HepG2 (cell line): ENCODE measurements around the gene LRRC4C.

Experiments
- CTCF ChIP-seq: sonication (generic); formaldehyde crosslinking; IDR thresholded peaks from 2 replicates; pipeline ENCODE4 v1.5.0; 2020; ENCODE audit warnings: mild to moderate bottlenecking, missing genetic modification reagents, moderate library complexity
- MIER3 ChIP-seq: IDR thresholded peaks from 2 replicates; pipeline ENCODE4 v1.6.1; 2016; ENCODE audit warnings: missing compliant biosample characterization, borderline replicate concordance
- NFAT5 ChIP-seq: sonication (generic); formaldehyde crosslinking; IDR thresholded peaks from 2 replicates; pipeline ENCODE4 v1.4.0; 2020; ENCODE audit warnings: missing genetic modification reagents
- NFYB ChIP-seq: sonication (generic); formaldehyde crosslinking; IDR thresholded peaks from 2 replicates; pipeline ENCODE4 v1.4.0; 2020; ENCODE audit warnings: missing genetic modification reagents
- POLR2A ChIP-seq, 2 experiments: IDR thresholded peaks; 2 replicates each; pipeline ENCODE4 v1.6.1; 2011; ENCODE audit warnings: low read depth in 2 of 2, low read length in 2 of 2, mild to moderate bottlenecking in 1 of 2, moderate library complexity in 1 of 2; ENCODE audit not compliant: insufficient read depth in 1 of 2
- POLR2AphosphoS2 ChIP-seq: IDR thresholded peaks from 2 replicates; pipeline ENCODE4 v1.6.1; 2011; ENCODE audit warnings: low read depth, low read length, improper control_type of control experiment
- PTBP1 ChIP-seq: fragments of 200-400 bp; formaldehyde crosslinking; IDR thresholded peaks from 2 replicates; pipeline ENCODE4 v1.6.1; 2018; ENCODE audit warnings: low read length, low read depth; ENCODE audit not compliant: poor library complexity, severe bottlenecking
- RFX5 ChIP-seq: IDR thresholded peaks from 2 replicates; pipeline ENCODE4 v1.6.1; 2011; ENCODE audit warnings: low read depth, low read length, improper control_type of control experiment
- TCF12 ChIP-seq, 2 experiments: fragments of 450-650 bp in 1 of 2; sonication (generic) in 1 of 2; formaldehyde crosslinking in 1 of 2; IDR thresholded peaks; 2 replicates each; pipeline versions ENCODE4 v1.6.1 to v1.8.0; 2017 to 2022; ENCODE audit warnings: antibody characterized with exemption in 1 of 2, mild to moderate bottlenecking in 1 of 2, missing genetic modification reagents in 1 of 2, moderate library complexity in 1 of 2
- TMF1 ChIP-seq: sonication (generic); formaldehyde crosslinking; IDR thresholded peaks from 2 replicates; pipeline ENCODE4 v1.8.1; 2022; ENCODE audit warnings: low read depth, missing genetic modification reagents
- ZNF143 ChIP-seq: sonication (generic); formaldehyde crosslinking; IDR thresholded peaks from 2 replicates; pipeline ENCODE4 v1.4.0; 2020; ENCODE audit warnings: missing genetic modification reagents
- ZNF891 ChIP-seq: sonication (generic); formaldehyde crosslinking; IDR thresholded peaks from 2 replicates; pipeline ENCODE4 v1.5.0; 2020; ENCODE audit warnings: mild to moderate bottlenecking, missing genetic modification reagents
- ZZZ3 ChIP-seq: sonication (generic); formaldehyde crosslinking; IDR thresholded peaks from 2 replicates; pipeline ENCODE4 v1.4.0; 2020; ENCODE audit warnings: missing genetic modification reagents, mild to moderate bottlenecking, borderline replicate concordance

- TF ChIP-seq TCF12 (IDR thresholded peaks at IDR 0.05) (no peak), TCF12 (CRISPR knock-in tag; IDR thresholded peaks at IDR 0.05) (no peak), NFYB (CRISPR knock-in tag) (no peak), ZNF143 (CRISPR knock-in tag) (no peak), CTCF (no peak), TMF1 (CRISPR knock-in tag) (no peak), MIER3 (CRISPR knock-in tag) (no peak), POLR2AphosphoS2 (no peak), ZNF891 (no peak), PTBP1 (no peak), ZZZ3 (CRISPR knock-in tag) (no peak), RFX5 (no peak), POLR2A (IDR thresholded peaks at IDR 0.05; ENCODE audit: insufficient read depth in 1 of 2, low read depth in 2 of 2, low read length in 2 of 2) (no peak), NFAT5 (no peak)
These were observed 342.5 kb downstream of the LRRC4C start for GRCh38 chr11:41116970-41117369.
